EL (cell line): ENCODE measurements around the gene CBLN4.

Experiments
- DNase-seq: peaks from one replicate; pipeline ENCODE4 v3.0.0-alpha.2; 2016

CBLN4 gene

GRCh38 chr20:56005389-56005715, at the start of gene CBLN4:
CBLN4 (minus strand) TSS chr20:56005519; CDS start chr20:56004171, 1,348 bp downstream.
- DNase-seq, result no peak

GRCh38 chr20:56043227-56043626, 37.9 kb upstream of the CBLN4 start:
- no peak for DNase-seq

DNA sequence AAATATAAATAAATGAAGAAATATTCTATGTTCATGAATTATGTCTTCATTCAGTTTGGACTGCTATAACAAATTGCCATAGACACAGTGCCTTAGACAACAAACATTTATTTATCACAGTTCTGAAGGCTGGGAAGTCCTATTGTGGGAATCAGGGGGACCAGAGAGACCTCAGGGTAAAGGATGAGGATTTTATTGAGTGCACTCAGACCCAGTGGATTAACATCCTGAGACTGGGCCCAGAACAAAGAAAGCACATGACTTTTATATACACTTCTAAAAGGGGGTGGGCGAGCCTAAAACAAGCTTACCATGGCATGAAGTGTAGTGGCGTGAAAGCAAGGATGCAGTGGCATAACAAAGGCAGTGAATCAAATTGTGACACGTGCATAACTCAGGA, 26.9 kb upstream of the CBLN4 start:
- DNase-seq, result no peak

DNA sequence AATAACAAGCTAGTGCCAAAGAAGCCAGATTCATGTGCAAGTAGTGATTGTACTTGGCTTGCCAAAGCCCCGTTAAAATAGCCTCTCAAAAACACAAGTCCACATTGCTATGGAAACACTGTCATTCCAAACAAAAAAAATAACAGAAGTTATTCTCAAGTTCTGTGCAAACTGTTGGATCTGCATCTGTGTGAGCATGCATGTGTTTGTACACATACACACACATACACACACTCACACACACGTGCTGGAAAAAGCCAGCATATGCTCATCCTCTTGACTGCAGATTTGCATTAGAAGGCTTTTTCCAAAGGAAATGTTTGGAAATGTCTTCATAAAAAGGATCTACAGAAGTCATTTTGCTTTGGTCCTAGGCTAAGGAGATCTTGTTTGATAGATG, 13.4 kb upstream of the CBLN4 start:
- no peak for DNase-seq

GRCh38 chr20:56018194-56018593, 12.9 kb upstream of the CBLN4 start:
- no peak for DNase-seq

DNA sequence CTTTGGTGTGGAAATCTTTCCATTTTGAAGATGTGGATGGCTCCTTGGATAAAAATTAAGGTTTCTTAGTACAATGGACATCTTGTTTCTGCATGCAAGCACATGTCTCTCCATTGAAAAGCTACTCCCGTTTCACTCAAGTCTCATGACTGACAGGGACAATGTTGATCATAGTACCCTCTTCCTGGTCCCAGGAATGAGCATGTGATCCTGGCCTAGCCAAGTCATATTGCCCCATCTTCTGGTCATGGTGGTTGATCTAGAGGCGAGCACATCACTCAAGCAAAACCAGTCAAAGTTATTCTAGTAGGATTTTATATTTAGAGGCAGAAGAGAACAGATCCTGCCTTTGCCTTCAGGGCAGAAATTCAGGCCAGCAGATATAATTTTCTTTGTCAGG, 12.2 kb upstream of the CBLN4 start:
- DNase-seq, result no peak

DNA sequence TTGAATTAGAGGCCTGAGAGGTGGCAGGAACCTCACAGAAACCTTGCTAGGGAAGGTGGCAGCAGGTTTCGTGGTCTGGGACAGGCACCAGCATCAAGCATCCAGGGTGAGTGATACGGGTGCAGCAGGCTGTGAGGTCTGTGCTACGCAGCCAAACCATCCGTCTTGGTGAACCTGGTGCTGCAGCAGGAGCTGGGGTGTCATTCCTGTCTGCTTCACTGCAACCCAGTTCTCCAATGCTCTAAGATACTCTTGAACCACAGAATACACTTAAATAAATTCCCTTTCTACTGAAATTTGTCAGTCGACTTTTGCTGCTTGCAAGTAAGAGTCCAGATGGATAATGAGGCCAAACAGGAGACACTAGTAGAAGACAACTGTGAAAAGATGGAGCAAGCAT, 9.7 kb upstream of the CBLN4 start:
- no peak for DNase-seq

GRCh38 chr20:56014151-56014550, 8.8 kb upstream of the CBLN4 start:
- DNase-seq, result no peak

DNA sequence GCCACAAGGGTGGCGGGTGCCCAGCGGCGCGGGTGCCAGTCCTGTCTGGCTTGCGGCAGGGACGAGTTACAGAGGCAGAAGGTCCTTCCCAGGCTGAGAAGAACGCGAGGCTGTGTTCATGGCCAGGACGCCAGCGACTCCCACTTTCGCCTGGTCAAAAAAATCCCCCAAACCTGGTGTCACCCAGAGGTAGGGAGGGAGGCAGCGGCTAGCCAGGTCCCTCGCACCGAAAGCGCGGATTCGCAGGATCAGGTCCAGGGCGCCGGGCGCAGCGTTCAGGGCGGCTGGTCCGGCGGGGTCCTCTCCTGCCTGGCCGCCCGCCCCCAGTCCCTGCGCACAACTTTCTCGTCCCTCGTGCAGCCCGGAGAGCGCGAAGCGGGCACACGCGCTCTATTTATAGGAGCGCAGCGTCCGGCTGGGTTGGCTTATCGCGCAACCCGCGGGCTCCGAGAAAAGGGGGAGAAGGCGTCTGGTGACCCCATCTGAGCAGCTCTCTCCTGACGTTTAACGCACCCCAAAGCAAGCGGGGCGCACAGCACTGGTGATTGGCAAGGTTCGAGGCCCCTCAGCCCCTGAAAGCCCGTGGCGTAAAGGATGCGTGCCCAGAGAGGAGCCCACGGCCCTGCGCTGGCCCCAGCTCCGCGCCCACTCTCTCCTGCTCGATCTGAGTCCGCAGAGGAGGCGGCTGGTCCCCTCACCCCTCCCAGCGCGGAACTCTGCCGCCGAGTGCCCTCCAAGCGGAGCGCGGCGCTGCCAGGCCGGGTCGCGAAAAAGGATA, 519 bp downstream of the CBLN4 start:
- no peak for DNase-seq

DNA sequence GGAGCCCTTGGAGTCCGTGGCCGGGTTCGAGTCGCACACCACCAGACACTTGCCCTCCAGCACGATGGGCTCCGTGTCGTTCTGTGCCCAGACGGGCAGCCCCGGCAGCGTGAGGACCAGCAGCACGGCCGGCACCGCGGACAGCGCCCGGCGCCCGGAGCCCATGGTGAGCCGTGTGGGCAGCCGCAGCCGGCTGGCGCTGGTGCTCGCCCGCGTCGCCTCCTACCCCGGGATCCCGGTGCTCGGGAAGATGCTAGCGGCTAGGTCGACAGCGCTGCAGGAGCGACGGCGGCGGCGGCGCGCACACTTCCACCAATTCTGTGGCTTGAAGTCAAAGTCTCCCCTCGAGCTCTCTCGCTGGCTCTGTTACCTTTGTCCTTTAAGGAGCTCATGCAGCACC, 1.3 kb downstream of the CBLN4 start:
- DNase-seq, result no peak

DNA sequence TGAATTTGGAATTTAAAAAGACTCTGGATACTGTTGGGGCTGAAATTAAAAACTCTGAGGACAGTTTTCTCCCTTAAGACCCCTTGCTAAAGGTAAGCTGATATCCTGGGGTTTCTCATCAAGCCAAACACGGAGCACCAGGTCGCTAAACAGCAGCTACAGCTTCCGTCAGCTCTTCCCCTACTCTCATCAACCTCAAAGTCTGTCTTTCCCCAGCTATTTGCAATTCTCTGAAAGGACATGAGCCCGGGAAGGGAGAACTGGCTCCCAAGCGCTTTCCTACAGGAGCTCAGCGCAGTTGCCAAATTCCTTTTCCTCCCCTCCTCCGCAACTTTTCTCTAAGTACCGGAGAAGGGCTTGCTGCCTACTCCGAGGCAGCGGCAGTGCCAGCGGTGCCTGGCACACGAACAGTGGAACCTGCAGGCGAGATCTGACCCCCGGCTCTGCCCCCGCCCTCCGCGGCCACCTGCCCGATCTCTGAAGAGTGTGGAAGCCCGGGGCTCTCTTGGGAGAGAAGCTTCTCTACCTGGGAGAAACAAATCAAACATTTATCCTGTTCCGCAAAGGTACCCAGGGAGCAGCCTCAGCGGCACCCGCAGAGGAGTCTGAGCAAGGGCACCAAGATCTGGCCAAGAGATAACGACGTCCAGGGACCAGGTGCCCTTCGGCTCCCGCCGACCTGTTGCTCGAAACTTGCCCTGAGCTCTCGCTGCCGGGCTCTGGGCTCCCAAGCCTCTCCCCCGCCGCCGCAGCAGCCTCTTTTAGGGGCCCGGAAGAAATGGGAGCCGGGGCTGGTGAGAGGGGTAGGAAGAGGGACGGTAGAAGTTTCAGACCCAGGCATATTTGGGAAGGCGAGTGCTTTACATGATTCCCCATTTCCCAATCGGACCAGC, 2.2 kb downstream of the CBLN4 start:
- no peak for DNase-seq

DNA sequence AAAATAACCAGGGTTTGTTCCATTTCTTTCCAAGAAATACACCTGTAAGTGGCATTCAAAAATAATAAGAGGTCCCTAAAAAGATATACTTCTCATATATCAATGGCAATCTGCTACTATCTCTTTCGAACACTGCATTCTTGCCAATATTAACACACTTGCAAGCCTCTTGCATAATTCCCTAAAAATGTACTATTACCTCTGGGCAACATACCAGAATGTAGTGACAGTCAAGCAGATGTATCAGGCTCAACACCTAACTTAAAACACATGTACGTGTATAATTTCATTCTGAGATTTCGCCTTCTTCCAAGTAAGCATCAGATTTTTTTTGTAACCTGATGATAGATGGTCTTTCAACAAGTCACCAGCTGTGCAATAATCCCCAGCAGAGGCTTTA, 3.4 kb downstream of the CBLN4 start:
- no peak for DNase-seq

DNA sequence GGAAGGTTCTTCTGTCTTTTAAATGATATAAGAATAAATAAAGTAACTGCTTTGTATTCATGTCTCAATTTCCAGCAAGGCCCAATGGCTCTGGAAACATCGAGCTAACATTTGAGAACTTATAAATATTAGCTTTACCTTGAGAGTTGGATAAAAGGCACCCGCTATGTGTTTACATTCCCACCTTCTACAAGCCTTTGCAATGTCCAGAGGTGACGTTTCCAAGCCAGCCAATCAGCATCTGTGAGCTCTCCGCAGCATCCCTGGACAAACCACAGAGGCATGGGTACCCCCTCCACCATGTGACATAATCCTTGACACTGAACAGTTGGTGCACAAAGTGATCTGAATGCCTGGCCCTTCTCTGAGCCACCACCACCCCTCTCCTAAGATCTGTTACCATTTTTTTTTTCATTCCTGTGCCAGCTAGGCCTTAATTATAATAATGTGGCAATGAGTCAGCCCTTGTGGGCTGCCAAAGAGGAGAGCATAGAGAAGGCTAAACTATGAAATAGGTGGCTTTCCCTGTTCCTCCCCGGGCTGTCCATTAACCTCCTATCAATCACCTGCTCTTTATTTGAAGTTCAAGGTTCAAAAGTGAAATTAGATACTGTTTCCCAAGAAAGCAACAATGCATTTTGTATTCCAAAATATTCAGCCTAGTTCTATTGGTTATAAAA, 4.1 kb downstream of the CBLN4 start:
- no peak for DNase-seq

GRCh38 chr20:55978550-55978949, 26.8 kb downstream of the CBLN4 start:
- DNase-seq, result no peak

DNA sequence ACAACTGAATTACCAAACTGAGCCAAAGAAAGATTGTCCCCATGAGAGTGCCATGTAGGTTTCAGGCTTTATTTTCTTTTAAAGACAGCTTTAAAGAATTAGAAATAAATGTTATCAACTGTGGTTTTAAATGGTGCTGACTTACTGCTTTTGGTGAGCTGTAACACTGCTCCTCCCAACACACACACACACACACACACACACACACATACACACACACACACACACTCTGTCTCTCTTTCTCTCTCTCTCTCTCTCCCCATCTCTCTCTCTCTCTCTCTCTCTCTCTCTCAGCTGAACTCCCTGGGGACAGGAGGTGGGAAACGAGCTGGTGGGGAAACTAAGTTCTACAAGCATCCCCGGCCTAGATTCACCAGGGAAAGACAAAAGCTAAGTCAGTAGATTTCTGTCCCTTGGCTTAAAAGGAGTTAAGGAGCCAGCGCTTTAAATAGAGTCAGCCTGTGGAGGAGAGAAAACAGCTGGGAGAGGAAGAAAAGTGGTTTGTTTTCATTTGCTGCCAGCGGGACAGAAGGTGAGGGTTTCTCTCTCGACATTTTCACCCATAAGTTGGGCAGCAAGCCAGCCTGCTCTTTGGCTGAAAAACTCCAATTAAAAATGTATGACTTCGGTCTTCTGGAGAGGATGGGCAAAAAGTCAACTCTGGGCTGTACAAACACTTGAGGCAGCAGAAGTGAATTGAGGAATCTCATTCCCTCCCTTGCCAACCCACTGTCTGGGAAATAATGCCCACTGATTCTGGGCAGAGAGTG, 27.4 kb downstream of the CBLN4 start:
- no peak for DNase-seq

- DNase-seq, result no peak
These were observed 30.7 kb downstream of the CBLN4 start for GRCh38 chr20:55974491-55975202.

DNA sequence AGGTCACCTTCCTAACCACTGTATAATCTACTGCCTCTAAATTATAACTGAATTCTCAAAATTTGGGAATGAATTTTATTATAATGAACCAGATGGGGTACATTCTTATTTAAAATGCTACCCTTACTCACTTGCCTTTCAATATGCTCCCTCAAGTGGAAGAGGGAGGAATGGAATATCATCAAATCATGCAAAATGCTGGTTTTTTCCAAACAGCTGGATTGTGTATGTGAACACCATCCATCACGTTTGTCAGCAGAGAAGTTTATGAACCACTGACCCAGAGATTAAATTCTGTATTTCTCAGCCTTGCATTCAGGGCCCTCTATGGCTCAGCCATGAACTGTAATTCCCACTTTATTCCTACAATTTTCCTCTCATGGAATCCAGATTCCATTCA, 40.5 kb downstream of the CBLN4 start:
- DNase-seq, result no peak

GRCh38 chr20:55961376-55962330, 43.7 kb downstream of the CBLN4 start:
- DNase-seq, result no peak

DNA sequence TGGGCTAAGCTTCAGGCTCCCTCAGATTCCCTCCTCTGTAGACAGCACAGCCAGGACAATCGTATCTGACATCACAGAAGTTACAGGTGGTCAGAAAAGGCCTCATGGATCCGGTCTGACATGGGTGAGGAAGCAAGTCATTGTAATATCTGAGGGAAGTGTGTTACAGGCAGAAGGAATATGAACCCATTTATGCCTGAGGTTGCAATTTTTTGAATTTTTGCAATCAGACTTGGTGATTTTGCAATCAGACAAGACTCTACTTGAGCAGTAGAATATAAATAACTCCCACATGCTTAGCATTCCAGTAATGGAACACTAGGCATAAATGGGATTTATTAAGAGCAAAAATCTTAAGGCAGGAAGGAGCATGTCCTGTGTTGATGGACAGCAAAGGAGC, 52.1 kb downstream of the CBLN4 start:
- no peak for DNase-seq

DNA sequence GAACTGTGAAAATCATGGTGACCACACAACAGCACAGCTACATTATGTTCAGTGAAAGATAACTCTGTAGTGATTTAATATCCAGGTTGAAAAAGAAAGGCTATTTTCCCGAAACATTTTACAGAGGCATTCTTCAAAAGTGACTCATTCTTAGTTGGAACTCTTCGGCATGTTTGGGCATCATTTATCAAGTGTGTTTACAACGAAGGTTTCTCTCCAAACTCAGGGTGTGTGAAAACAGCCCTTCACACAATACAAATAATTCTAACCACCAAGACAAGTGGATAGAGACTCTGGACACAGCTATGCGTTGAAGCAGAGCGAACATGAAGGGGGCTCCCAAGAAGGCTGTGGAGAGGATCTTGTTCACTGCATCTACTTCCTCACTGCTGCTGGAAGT, 57.6 kb downstream of the CBLN4 start:
- no peak for DNase-seq
